AG08396 (cell line): Measurements from ENCODE around the gene ERC1.
"Not testable (repeated sequence)": the region's sequence is repeated elsewhere in the genome, so short reads cannot be mapped to it uniquely, and the experiment has no call there.

Experiments used
- DNase-seq: peaks from one replicate; pipeline ENCODE4 v3.0.0; 2012; ENCODE audit warnings: low spot score, mixed read lengths

ERC1 gene

GRCh38 chr12:1078002-1078401, 87.0 kb downstream of the ERC1 start:
- DNase-seq, result no peak

- DNase-seq, result no peak
These were observed 89.6 kb downstream of the ERC1 start for GRCh38 chr12:1080520-1081223.

- DNase-seq, result no peak
These were observed 92.3 kb downstream of the ERC1 start for GRCh38 chr12:1083151-1083888.

GRCh38 chr12:1083889-1084262, 92.9 kb downstream of the ERC1 start:
- DNase-seq, result no peak

GRCh38 chr12:1091350-1091749, 100.3 kb downstream of the ERC1 start:
- no peak for DNase-seq

GRCh38 chr12:1093166-1093751, 102.2 kb downstream of the ERC1 start:
- DNase-seq, result peak; percentile 32

- DNase-seq, result no peak
These were observed 103.7 kb downstream of the ERC1 start for GRCh38 chr12:1094714-1095113.

- no peak for DNase-seq
These were observed 108.1 kb downstream of the ERC1 start for GRCh38 chr12:1099158-1099557.

- DNase-seq, result not testable (repeated sequence)
These were observed 108.6 kb downstream of the ERC1 start for GRCh38 chr12:1099618-1100017.

- DNase-seq, result no peak
These were observed 111.1 kb downstream of the ERC1 start for GRCh38 chr12:1102115-1102514.

GRCh38 chr12:1102791-1103450, 111.9 kb downstream of the ERC1 start:
- DNase-seq, result no peak

- DNase-seq, result no peak
These were observed 112.6 kb downstream of the ERC1 start for GRCh38 chr12:1103632-1104031.

- DNase-seq, result no peak
These were observed 113.2 kb downstream of the ERC1 start for GRCh38 chr12:1104088-1104800.

GRCh38 chr12:1107669-1108068, 116.6 kb downstream of the ERC1 start:
- no peak for DNase-seq

GRCh38 chr12:1108276-1108675, 117.3 kb downstream of the ERC1 start:
- DNase-seq, result no peak

- DNase-seq, result peak; percentile 10
These were observed 124.6 kb downstream of the ERC1 start for GRCh38 chr12:1115484-1116231.

- no peak for DNase-seq
These were observed 126.3 kb downstream of the ERC1 start for GRCh38 chr12:1117371-1117770.

GRCh38 chr12:1117970-1118563, 127.0 kb downstream of the ERC1 start:
- DNase-seq, result peak; percentile 29

GRCh38 chr12:1122786-1123185, 131.8 kb downstream of the ERC1 start:
- DNase-seq, result no peak

- DNase-seq, result no peak
These were observed 135.1 kb downstream of the ERC1 start for GRCh38 chr12:1126091-1126490.

- DNase-seq, result no peak
These were observed 136.0 kb downstream of the ERC1 start for GRCh38 chr12:1127021-1127420.
